Suprapubic skin (tissue), 4 donors: ENCODE measurements around the gene POLR3E.

Source experiments
- CTCF ChIP-seq, 2 donors: fragments of 200-600 bp in 1 of 2; fragments of 450-650 bp in 1 of 2; sonication (generic) in 1 of 2; IDR thresholded peaks; one replicate each; pipeline ENCODE4 v1.5.1; 2016 to 2019; ENCODE audit warnings: antibody characterized with exemption in 2 of 2, mild to moderate bottlenecking in 1 of 2, moderate library complexity in 1 of 2
- EP300 ChIP-seq: sonication (generic); formaldehyde crosslinking; IDR thresholded peaks from one replicate; pipeline ENCODE4 v1.6.1; 2017; ENCODE audit warnings: antibody characterized with exemption
- POLR2A ChIP-seq, 2 donors: fragments of 450-650 bp; IDR thresholded peaks; one replicate each; pipeline ENCODE4 v1.6.1; 2017; ENCODE audit warnings: antibody characterized with exemption in 2 of 2, mild to moderate bottlenecking in 2 of 2, moderate library complexity in 2 of 2
- POLR2AphosphoS5 ChIP-seq, 3 donors: sonication (generic); formaldehyde crosslinking; IDR thresholded peaks; one replicate each; pipeline ENCODE4 v1.6.1; 2017; ENCODE audit warnings: antibody characterized with exemption in 3 of 3

- TF ChIP-seq POLR2AphosphoS5 (IDR thresholded peaks at IDR 0.05) (no peak), CTCF (IDR thresholded peaks at IDR 0.05) (no peak), POLR2A (IDR thresholded peaks at IDR 0.05) (no peak), EP300 (no peak)
Measured at GRCh38 chr16:22315979-22316378, 18.8 kb downstream of the POLR3E start.
